HL-60 (cell line): ENCODE measurements around the gene TMED10.

Source experiments
- CTCF ChIP-seq: IDR thresholded peaks from one replicate; pipeline ENCODE4 v1.5.1; 2011; ENCODE audit warnings: low read length, control low read depth, inconsistent platforms; ENCODE audit not compliant: insufficient read depth
- REST ChIP-seq: IDR thresholded peaks from 2 replicates; pipeline ENCODE4 v1.6.1; 2012; ENCODE audit warnings: low read depth; ENCODE audit not compliant: insufficient replicate concordance

DNA sequence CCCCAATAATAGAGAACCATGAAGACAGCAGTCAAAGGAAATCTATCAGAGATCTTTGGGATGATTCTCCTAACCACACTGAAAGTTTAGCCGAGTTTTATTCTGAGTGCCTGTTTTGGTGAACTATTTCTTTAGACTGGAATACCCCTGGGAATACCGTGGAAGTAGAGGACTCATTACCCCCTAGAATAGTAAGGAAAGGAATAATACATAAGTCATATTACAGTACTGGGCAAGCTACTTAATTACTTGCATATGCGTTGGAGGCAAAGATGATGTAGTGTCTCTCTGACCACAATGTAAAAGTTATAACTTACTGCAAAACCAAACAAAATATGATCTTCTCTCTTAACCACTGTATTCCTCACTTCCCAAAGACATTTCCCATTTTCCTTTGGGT is 81.5 kb downstream of the TMED10 start:
- TF ChIP-seq CTCF (no peak), REST (no peak)
